HepG2 (cell line): ENCODE measurements around the gene FERMT2.

Source experiments
- EP300 ChIP-seq, 3 experiments: sonication (generic) in 1 of 3; formaldehyde crosslinking in 1 of 3; IDR thresholded peaks; 2 replicates each; pipeline versions ENCODE4 v1.5.1 to v1.6.1; 2011 to 2020; ENCODE audit warnings: low read depth in 2 of 3, low read length in 2 of 3, borderline replicate concordance in 1 of 3, improper control_type of control experiment in 1 of 3, mild to moderate bottlenecking in 1 of 3, missing genetic modification reagents in 1 of 3, moderate library complexity in 1 of 3
- FOSL2 ChIP-seq: sonication (generic); formaldehyde crosslinking; IDR thresholded peaks from 2 replicates; pipeline ENCODE4 v1.4.0; 2020; ENCODE audit warnings: missing genetic modification reagents
- FOXA1 ChIP-seq, 2 experiments: fragments of 450-650 bp in 1 of 2; sonication (generic) in 1 of 2; formaldehyde crosslinking in 1 of 2; IDR thresholded peaks; 2 replicates each; pipeline versions ENCODE4 v1.4.0 to v1.6.1; 2016 to 2020; ENCODE audit warnings: missing genetic modification reagents in 1 of 2
- IKZF5 ChIP-seq: IDR thresholded peaks from 2 replicates; pipeline ENCODE4 v1.6.1; 2018; ENCODE audit warnings: missing genetic modification reagents, mild to moderate bottlenecking, missing compliant biosample characterization
- PHB2 ChIP-seq: fragments of 450-650 bp; IDR thresholded peaks from 2 replicates; pipeline ENCODE4 v1.6.1; 2018; ENCODE audit not compliant: partially characterized antibody
- RBFOX2 ChIP-seq: fragments of 200-400 bp; formaldehyde crosslinking; IDR thresholded peaks from 2 replicates; pipeline ENCODE4 v1.6.1; 2017; ENCODE audit warnings: low read depth, mild to moderate bottlenecking, low read length
- ZNF354B ChIP-seq: sonication (generic); formaldehyde crosslinking; IDR thresholded peaks from 2 replicates; pipeline ENCODE4 v1.8.0; 2022; ENCODE audit warnings: mild to moderate bottlenecking, missing genetic modification reagents
- ZZZ3 ChIP-seq: sonication (generic); formaldehyde crosslinking; IDR thresholded peaks from 2 replicates; pipeline ENCODE4 v1.4.0; 2020; ENCODE audit warnings: missing genetic modification reagents, mild to moderate bottlenecking, borderline replicate concordance
- TF ChIP-seq, protein P1 (sequence below): sonication (generic); formaldehyde crosslinking; IDR thresholded peaks from 2 replicates; pipeline ENCODE4 v1.5.0; 2020; ENCODE audit warnings: mild to moderate bottlenecking, missing genetic modification reagents, moderate library complexity

- TF ChIP-seq RBFOX2 (no peak), EP300 (IDR thresholded peaks at IDR 0.05; ENCODE audit: low read depth in 2 of 2, low read length in 2 of 2) (no peak), EP300 (CRISPR knock-in tag; IDR thresholded peaks at IDR 0.05; ENCODE audit: borderline replicate concordance) (no peak), ZZZ3 (CRISPR knock-in tag) (no peak), FOXA1 (IDR thresholded peaks at IDR 0.05) (no peak), FOXA1 (CRISPR knock-in tag; IDR thresholded peaks at IDR 0.05) (no peak), FOSL2 (CRISPR knock-in tag) (no peak), PHB2 (no peak), ZNF354B (no peak), IKZF5 (no peak)
- TF ChIP-seq, protein P1, sequence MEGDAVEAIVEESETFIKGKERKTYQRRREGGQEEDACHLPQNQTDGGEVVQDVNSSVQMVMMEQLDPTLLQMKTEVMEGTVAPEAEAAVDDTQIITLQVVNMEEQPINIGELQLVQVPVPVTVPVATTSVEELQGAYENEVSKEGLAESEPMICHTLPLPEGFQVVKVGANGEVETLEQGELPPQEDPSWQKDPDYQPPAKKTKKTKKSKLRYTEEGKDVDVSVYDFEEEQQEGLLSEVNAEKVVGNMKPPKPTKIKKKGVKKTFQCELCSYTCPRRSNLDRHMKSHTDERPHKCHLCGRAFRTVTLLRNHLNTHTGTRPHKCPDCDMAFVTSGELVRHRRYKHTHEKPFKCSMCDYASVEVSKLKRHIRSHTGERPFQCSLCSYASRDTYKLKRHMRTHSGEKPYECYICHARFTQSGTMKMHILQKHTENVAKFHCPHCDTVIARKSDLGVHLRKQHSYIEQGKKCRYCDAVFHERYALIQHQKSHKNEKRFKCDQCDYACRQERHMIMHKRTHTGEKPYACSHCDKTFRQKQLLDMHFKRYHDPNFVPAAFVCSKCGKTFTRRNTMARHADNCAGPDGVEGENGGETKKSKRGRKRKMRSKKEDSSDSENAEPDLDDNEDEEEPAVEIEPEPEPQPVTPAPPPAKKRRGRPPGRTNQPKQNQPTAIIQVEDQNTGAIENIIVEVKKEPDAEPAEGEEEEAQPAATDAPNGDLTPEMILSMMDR = no peak
Measured at GRCh38 chr14:52868911-52869618, 81.8 kb downstream of the FERMT2 start.
